Fibroblast of skin of right biceps (primary cell): ENCODE results near the gene OR51E1.

ENCODE experiments used
- DNase-seq: peaks from one replicate; pipeline ENCODE4 v3.0.0-alpha.2; 2013

OR51E1 gene

GRCh38 chr11:4654635-4655369 lies 11.0 kb downstream of the OR51E1 start:
- no peak for DNase-seq

- DNase-seq, result no peak
These were observed 15.1 kb downstream of the OR51E1 start for GRCh38 chr11:4658629-4659445.

DNA sequence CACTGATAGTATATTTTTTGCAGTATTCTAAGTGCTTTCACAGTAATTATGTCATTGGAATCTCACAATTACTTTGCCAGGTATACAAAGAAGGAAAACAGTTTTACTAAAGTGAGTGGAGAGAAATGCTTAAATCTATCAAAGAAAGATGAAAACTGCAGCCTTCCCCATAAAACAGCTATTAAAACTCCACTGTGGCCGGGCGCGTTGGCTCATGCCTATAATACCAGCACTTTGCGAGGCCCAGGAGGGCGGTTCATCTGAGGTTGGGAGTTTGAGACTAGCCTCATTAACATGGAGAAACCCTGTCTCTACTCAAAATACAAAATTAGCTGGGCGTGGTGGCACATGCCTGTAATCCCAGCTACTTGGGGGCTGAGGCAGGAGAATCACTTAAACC lies 19.1 kb downstream of the OR51E1 start:
- DNase-seq, result no peak

GRCh38 chr11:4664183-4664582 lies 20.4 kb downstream of the OR51E1 start:
- DNase-seq, result no peak

DNA sequence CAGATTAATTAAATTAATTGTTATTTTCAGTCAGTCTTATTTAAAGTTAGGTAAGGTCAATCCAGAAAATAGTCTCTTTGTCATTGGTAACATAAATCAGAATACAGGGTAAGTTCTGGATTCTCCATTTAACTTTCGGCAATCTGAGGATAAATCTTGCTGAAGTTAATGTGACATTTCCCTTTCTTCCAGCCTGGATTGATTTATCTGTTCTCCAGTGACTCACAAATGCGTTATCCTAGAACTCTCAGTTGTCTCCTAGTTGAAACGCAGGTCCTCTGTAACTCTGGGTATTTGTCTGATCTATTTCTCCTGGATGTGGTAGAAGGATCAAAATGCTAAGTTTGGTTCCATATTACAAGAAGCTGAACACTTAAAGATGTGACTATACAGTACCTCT lies 21.0 kb downstream of the OR51E1 start:
- DNase-seq, result no peak

- DNase-seq, result peak; percentile 15
These were observed 21.6 kb downstream of the OR51E1 start for GRCh38 chr11:4665424-4665823.

DNA sequence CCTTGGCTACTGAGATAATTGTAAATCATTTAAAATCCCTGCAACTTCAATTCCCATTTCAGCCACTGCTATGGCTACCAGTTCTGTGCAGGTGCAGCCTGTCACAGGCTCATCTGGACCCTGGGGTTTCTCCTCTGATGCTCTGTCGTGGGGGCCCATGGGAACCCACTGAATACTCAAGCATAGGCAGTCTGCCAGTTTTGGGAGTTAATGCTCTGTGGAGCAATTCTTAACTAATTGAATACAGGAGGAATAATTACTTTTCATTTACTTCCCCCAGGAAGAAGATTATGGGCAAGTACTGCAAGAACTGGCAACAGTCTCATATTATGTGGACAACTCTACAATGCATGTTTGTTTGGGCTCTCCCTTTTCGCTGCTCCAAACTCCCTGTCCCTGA lies 28.0 kb downstream of the OR51E1 start:
- no peak for DNase-seq

DNA sequence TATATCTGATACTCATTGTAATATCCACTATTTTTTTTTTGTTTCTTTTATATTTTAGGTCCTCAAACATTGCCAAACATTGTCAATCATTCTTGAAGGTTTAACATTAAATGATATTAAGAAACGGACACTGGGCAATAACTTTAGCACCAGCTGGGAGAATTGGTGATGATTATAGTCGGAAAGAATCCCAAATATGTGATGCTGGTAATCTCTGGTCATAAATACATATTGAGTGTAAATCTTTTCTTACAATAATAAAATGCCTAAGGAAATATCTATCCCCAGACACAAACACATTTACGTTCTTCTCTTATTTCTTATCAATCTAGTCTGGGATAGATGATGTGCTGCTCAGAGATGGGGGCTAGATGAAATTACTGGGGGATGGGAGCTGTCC lies 28.7 kb downstream of the OR51E1 start:
- peak; percentile 30 for DNase-seq

- DNase-seq, result no peak
These were observed 30.0 kb downstream of the OR51E1 start for GRCh38 chr11:4673781-4674180.

GRCh38 chr11:4677948-4678347 lies 34.2 kb downstream of the OR51E1 start:
- DNase-seq, result no peak

DNA sequence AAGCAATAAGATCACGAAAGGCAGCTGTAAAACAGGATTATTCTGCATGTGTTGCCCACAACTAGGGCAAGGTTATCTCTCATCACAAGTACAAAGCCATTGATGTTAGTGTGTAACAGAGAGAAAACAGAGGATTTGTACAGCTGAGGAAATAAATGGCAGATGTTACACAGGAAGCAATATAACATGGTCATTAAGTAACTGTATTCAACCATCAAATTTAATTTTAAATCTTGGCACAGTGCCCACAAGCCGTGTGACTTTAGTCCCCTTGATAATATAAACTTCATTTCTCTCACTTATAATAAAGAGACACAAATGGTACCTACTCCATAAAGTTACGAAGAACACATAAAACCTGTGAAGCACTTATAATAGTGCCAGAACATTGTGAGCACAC lies 36.6 kb downstream of the OR51E1 start:
- DNase-seq, result no peak

DNA sequence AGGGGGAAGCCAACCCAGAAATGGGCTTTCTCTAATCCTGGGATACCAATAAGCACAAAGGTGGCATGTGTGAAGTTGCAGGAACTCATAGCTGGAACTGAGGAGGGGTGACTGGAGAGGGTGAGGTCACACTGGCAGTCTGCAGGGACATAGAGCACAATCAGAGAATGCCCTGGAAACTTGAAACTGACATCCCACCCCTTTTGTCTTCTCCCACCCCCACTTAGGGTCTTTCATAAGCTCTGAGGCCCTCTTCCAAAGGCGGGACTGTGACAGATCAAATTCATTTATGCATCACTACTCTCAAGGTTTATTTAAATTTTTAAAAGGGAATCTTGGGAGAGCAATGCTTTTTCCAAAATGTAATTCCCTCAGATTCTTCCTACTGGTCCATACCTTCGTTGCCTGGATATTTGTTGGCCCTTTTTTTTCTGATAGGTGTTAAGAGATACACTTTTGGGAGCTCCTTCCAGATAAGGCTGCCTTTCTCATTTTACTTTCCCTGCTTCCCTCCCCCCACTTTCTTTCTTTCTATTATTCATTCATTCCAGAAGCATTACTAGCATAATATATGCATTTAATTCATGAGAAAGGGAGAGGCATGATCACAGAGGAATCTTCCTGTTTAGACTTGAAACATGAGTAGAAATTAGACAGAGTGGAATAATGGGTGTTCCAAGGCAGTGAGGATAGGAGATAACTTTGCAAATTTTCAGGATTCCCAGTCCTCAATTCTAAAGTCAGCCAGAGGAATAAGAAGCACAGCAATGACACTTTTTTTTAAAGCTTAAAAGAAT lies 39.0 kb downstream of the OR51E1 start:
- DNase-seq, result peak; percentile 70

GRCh38 chr11:4684631-4685285 lies 41.0 kb downstream of the OR51E1 start:
- no peak for DNase-seq

DNA sequence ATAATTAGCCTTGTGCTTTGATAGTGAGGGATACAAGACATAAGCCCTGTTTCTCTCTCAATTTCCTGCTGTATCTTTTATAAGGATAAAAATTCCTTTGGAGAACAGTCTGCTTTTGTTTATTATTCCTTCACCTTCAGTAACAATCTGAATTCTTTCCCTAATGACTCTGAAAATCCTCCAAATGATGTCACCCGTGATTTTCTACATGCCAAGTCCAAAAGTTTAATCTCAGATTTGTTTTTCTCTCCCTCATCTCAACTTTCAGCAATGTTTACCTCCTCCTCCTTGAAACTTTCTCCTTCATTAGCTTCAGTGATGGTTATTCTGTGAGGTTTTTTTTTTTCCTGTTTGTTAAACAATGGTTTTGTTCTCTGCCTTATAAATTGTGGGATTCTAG lies 51.7 kb downstream of the OR51E1 start:
- no peak for DNase-seq

DNA sequence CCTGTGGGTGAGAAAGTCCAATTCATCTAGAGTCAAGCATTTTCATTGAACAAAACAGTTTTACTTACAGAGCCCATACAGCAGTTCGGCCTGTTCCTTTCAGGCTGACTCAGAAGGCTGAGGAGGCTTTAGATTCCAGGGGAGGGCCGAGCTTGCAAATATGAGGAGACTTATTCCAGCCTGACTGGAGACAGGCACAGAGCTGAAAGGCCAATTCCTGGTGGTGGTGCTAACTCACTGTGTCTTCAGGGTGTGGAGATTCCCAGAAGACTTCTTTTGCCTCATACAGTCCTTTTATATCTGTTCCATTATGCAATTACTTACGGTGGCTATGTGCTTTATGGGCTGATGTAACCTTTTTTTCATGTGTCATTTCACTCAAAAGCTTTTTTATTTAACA lies 53.8 kb downstream of the OR51E1 start, which contains the start of gene OR51E2:
OR51E2 (minus strand) TSS at position 269 of the 400 bp plus-strand sequence. CDS start 15,142 bp downstream, outside the sequence.
- peak; percentile 40 for DNase-seq

- no peak for DNase-seq
These were observed 56.1 kb downstream of the OR51E1 start for GRCh38 chr11:4699697-4700435.

DNA sequence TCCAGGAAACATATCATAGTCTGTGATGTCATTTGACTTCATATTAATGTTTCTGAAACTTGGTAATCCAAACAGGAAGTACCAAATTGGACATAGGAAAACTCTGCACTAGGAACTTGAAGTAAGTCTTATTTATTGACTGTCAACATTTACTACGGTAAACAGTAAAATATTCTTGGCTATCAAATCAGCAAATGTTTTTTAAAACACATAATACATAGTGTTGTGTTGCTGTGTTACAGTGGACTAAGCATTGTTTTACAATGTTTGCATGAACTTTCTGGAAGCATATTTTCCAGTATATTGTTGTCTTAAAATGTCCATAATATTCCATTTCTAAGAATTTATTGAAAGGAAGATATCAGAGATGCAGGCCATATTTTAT lies 56.6 kb downstream of the OR51E1 start:
- no peak for DNase-seq

DNA sequence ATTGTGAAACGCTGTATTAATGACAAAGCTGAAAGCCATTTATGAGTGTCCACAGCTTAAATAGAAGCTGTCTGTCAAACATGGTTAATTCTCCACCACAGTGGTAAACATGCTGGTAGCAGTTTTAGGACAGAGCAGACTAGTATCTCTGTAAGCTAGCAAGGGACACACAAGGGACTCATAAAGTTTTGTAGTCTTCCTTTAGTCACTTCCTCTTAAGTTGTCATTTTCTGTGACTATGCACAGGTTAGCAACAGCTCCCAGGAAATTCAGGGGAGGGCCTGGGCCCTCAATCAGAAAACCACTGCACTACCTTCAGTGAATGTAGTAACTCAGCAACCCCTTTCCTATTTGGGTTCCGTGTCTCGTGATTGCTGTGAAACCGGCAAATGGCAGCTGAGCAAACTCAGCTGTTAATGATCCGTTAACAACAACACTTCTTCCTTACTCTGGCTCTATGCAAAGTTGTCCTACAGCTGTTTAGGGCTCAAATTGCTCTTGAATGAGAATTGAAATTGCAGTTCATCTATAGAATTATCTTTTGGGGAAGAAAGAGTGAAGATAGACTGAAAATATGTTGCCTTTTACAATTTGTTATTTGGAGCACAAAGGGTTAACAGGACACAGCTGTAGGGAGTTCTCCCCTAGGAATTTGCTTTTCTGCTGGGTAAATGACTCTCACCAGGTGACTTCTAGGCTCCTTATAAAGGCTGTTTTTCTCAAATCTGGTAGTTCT lies 60.4 kb downstream of the OR51E1 start, which contains the start of gene MMP26:
MMP26 (plus strand) TSS at position 731 of the 736 bp plus-strand sequence.
- DNase-seq, result no peak

GRCh38 chr11:4704790-4705334 lies 61.1 kb downstream of the OR51E1 start:
- no peak for DNase-seq
